ENCODE data around the gene ZNRF3.

ZNRF3 gene

DNA sequence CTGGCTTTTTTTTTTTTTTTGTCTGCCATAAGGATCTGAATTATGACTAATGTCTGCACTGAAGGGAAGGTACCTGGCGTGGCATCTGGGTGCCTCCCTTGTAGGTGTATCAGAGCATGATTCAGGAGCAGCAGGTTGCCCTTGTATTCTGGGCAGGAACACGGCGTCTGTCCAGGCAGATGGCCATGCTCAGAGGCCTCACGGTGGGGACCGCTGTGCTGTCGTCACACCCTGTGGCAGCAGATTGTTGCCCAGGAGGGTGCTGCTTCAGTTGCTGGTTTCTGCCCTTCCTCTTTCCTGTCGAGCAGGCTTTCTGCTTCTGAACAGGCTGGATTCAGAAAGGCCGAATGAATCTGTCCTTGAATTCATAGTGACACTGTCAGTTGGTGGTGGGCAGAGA lies 11.0 kb downstream of the ZNRF3 start:
- TF ChIP-seq ZC3H10 (CRISPR knock-in tag; IDR thresholded peaks at IDR 0.05) (no peak), ISL1 (CRISPR knock-in tag; IDR thresholded peaks at IDR 0.05) (no peak), RARB (CRISPR knock-in tag; IDR thresholded peaks at IDR 0.05) (no peak), ZNF70 (CRISPR knock-in tag; IDR thresholded peaks at IDR 0.05) (no peak), ZFP3 (CRISPR knock-in tag; IDR thresholded peaks at IDR 0.05) (no peak), ZNF565 (CRISPR knock-in tag; conservative IDR thresholded peaks at IDR 0.05; ENCODE audit: low read depth) (no peak), BACH2 (CRISPR knock-in tag; IDR thresholded peaks at IDR 0.05; ENCODE audit: borderline replicate concordance) (no peak), ESRRG (CRISPR knock-in tag; IDR thresholded peaks at IDR 0.05) (no peak), CSDC2 (CRISPR knock-in tag; IDR thresholded peaks at IDR 0.05) (no peak), TOX (CRISPR knock-in tag; IDR thresholded peaks at IDR 0.05; ENCODE audit: borderline replicate concordance) (no peak), PPARA (CRISPR knock-in tag; IDR thresholded peaks at IDR 0.05; ENCODE audit: borderline replicate concordance) (no peak), GLIS3 (CRISPR knock-in tag; IDR thresholded peaks at IDR 0.05) (no peak), ZFP30 (CRISPR knock-in tag; IDR thresholded peaks at IDR 0.05) (no peak), SNAI2 (CRISPR knock-in tag; IDR thresholded peaks at IDR 0.05) (no peak), TCF4 (CRISPR knock-in tag; IDR thresholded peaks at IDR 0.05; ENCODE audit: borderline replicate concordance) (no peak), ARNTL (CRISPR knock-in tag; IDR thresholded peaks at IDR 0.05; ENCODE audit: borderline replicate concordance, low read depth) (no peak), ZNF8 (CRISPR knock-in tag; IDR thresholded peaks at IDR 0.05) (no peak)
- TF ChIP-seq, protein P1, sequence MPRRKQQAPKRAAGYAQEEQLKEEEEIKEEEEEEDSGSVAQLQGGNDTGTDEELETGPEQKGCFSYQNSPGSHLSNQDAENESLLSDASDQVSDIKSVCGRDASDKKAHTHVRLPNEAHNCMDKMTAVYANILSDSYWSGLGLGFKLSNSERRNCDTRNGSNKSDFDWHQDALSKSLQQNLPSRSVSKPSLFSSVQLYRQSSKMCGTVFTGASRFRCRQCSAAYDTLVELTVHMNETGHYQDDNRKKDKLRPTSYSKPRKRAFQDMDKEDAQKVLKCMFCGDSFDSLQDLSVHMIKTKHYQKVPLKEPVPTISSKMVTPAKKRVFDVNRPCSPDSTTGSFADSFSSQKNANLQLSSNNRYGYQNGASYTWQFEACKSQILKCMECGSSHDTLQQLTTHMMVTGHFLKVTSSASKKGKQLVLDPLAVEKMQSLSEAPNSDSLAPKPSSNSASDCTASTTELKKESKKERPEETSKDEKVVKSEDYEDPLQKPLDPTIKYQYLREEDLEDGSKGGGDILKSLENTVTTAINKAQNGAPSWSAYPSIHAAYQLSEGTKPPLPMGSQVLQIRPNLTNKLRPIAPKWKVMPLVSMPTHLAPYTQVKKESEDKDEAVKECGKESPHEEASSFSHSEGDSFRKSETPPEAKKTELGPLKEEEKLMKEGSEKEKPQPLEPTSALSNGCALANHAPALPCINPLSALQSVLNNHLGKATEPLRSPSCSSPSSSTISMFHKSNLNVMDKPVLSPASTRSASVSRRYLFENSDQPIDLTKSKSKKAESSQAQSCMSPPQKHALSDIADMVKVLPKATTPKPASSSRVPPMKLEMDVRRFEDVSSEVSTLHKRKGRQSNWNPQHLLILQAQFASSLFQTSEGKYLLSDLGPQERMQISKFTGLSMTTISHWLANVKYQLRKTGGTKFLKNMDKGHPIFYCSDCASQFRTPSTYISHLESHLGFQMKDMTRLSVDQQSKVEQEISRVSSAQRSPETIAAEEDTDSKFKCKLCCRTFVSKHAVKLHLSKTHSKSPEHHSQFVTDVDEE (CRISPR knock-in tag; IDR thresholded peaks at IDR 0.05), result no peak
- TF ChIP-seq, protein P2, sequence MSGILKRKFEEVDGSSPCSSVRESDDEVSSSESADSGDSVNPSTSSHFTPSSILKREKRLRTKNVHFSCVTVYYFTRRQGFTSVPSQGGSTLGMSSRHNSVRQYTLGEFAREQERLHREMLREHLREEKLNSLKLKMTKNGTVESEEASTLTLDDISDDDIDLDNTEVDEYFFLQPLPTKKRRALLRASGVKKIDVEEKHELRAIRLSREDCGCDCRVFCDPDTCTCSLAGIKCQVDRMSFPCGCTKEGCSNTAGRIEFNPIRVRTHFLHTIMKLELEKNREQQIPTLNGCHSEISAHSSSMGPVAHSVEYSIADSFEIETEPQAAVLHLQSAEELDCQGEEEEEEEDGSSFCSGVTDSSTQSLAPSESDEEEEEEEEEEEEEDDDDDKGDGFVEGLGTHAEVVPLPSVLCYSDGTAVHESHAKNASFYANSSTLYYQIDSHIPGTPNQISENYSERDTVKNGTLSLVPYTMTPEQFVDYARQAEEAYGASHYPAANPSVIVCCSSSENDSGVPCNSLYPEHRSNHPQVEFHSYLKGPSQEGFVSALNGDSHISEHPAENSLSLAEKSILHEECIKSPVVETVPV (CRISPR knock-in tag; IDR thresholded peaks at IDR 0.05), result no peak
- TF ChIP-seq, protein P3, sequence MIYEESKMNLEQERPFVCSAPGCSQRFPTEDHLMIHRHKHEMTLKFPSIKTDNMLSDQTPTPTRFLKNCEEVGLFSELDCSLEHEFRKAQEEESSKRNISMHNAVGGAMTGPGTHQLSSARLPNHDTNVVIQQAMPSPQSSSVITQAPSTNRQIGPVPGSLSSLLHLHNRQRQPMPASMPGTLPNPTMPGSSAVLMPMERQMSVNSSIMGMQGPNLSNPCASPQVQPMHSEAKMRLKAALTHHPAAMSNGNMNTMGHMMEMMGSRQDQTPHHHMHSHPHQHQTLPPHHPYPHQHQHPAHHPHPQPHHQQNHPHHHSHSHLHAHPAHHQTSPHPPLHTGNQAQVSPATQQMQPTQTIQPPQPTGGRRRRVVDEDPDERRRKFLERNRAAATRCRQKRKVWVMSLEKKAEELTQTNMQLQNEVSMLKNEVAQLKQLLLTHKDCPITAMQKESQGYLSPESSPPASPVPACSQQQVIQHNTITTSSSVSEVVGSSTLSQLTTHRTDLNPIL (CRISPR knock-in tag; IDR thresholded peaks at IDR 0.05; ENCODE audit: low read depth), result no peak
- ATAC-seq, result no peak

DNA sequence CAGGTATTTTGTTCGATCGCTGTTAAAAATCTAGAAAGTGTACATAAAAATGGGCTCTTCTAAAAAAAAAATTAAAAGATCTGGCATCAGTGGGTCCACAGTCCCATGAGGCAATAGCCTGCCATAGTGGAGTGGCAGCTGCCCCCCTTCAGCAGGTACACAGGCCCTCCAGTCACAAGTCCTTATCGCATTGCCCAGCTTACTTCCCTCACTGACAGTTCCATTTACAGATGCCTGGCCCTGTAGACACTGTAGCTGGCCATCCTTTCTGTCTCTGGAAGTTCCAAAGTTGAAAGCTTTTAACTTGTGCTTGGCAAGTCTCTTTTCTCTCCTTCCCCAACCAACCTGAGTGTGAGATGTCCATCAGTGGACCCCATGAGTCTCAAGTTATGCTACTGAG lies 11.4 kb downstream of the ZNRF3 start:
- ATAC-seq, result no peak
- TF ChIP-seq ZNF8 (CRISPR knock-in tag; IDR thresholded peaks at IDR 0.05) (no peak), BACH2 (CRISPR knock-in tag; IDR thresholded peaks at IDR 0.05; ENCODE audit: borderline replicate concordance) (no peak), ESRRG (CRISPR knock-in tag; IDR thresholded peaks at IDR 0.05) (no peak), TCF4 (CRISPR knock-in tag; IDR thresholded peaks at IDR 0.05; ENCODE audit: borderline replicate concordance) (no peak), SNAI2 (CRISPR knock-in tag; IDR thresholded peaks at IDR 0.05) (no peak), PPARA (CRISPR knock-in tag; IDR thresholded peaks at IDR 0.05; ENCODE audit: borderline replicate concordance) (no peak), RARB (CRISPR knock-in tag; IDR thresholded peaks at IDR 0.05) (no peak), ZFP3 (CRISPR knock-in tag; IDR thresholded peaks at IDR 0.05) (no peak)
- TF ChIP-seq, protein P2 (CRISPR knock-in tag; IDR thresholded peaks at IDR 0.05), result no peak

DNA sequence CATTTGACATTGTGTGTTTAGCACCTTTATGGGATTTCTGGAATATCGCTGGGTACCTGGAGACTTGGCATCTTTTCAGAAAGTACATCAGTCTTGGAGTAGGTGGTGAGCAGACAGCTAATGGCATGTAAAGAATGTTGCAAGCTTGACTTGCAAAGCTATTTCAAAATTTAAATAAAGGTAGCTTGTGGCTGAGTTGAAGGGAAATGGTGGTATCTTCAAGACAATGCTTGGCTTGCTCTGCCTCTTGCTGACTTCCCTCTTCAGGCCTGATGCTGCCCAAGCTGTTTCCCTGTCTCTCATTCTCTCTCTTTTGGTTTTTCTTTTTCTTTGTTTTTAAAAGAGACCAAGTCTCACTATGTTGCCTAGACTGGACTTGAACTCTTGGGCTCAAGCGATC lies 13.2 kb downstream of the ZNRF3 start:
- TF ChIP-seq ARNTL (CRISPR knock-in tag; IDR thresholded peaks at IDR 0.05; ENCODE audit: borderline replicate concordance, low read depth) (no peak), ZNF8 (CRISPR knock-in tag; IDR thresholded peaks at IDR 0.05) (no peak), ZFP3 (CRISPR knock-in tag; IDR thresholded peaks at IDR 0.05) (no peak), ZC3H10 (CRISPR knock-in tag; IDR thresholded peaks at IDR 0.05) (no peak), ZNF565 (CRISPR knock-in tag; conservative IDR thresholded peaks at IDR 0.05; ENCODE audit: low read depth) (no peak), PPARA (CRISPR knock-in tag; IDR thresholded peaks at IDR 0.05; ENCODE audit: borderline replicate concordance) (no peak), BACH2 (CRISPR knock-in tag; IDR thresholded peaks at IDR 0.05; ENCODE audit: borderline replicate concordance) (no peak), SNAI2 (CRISPR knock-in tag; IDR thresholded peaks at IDR 0.05) (no peak)
- TF ChIP-seq, protein P1 (CRISPR knock-in tag; IDR thresholded peaks at IDR 0.05), result no peak
- ATAC-seq, result no peak

Measured in SK-N-SH treated with all-trans-retinoic acid at 6 μM for 48 hours (cell line).